Measurements from ENCODE around the gene KIF18A. TPM values are rescaled to one million over a fixed set of nuclear protein-coding genes. Genes with fewer than 3 reads are reported as not detected.
"Not testable (repeated sequence)": the region's sequence is repeated elsewhere in the genome, so short reads cannot be mapped to it uniquely, and the experiment has no call there.

The KIF18A gene
- total RNA-seq, 1 donor from 2014 or later = 21.8 TPM

DNA sequence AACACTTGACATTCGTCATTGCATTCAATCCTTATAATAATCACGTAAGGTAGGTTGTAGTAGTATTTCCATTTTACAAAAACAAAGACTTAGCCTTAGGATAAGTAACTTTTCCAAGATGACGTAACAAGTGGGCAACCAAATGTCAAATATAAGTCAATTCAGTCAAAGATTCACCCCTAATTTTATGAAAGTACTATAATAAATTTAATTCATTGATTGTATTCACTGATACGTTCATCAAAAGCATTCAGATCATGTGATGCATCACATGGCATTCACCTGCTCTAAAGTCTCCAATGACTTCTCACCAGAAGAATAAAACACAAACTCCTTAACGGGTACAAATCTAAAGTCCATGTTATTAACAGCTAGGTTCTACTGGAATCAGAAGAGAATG lies 2.1 kb downstream of the KIF18A start:
- Mint-ChIP-seq H3K27me3 (no peaks in the 10 kb centered on the region), H3K36me3 (no peaks in the 10 kb centered on the region), H3K4me1 (ENCODE audit: unreplicated experiment) (peaks cover 38% of the 10 kb centered on the region), H3K27ac (peak overlapping the region; percentile 24), H3K4me3 (peak overlapping the region; percentile 80), H3K9me3 (no peaks in the 10 kb centered on the region)
- no peak for DNase-seq (ENCODE audit: extremely low spot score, unreplicated experiment)
- TF ChIP-seq, protein P1, sequence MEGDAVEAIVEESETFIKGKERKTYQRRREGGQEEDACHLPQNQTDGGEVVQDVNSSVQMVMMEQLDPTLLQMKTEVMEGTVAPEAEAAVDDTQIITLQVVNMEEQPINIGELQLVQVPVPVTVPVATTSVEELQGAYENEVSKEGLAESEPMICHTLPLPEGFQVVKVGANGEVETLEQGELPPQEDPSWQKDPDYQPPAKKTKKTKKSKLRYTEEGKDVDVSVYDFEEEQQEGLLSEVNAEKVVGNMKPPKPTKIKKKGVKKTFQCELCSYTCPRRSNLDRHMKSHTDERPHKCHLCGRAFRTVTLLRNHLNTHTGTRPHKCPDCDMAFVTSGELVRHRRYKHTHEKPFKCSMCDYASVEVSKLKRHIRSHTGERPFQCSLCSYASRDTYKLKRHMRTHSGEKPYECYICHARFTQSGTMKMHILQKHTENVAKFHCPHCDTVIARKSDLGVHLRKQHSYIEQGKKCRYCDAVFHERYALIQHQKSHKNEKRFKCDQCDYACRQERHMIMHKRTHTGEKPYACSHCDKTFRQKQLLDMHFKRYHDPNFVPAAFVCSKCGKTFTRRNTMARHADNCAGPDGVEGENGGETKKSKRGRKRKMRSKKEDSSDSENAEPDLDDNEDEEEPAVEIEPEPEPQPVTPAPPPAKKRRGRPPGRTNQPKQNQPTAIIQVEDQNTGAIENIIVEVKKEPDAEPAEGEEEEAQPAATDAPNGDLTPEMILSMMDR (conservative IDR thresholded peaks at IDR 0.05) = no peak

DNA sequence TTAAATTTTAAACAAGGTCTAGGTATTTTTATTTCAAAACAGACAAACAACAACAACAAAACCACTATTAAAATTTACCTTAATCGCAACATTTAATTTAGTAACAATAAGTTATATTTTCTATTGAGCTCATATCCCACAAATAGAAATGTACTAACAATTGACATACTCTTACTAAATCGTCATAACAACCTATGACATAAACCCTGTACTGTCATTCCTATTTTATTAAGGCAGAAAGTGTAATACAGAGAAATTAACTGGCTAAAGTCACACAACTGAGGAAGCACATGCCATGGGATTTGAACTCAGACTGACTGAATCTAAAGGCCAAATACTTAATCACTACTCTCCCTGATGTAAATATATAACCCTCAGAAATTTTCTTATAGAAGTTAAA lies 3.0 kb downstream of the KIF18A start:
- Mint-ChIP-seq H3K4me1 (ENCODE audit: unreplicated experiment) (peaks cover 33% of the 10 kb centered on the region), H3K27me3 (no peaks in the 10 kb centered on the region), H3K9me3 (no peaks in the 10 kb centered on the region), H3K36me3 (no peaks in the 10 kb centered on the region), H3K4me3 (no peak overlapping the region), H3K27ac (no peak overlapping the region)
- TF ChIP-seq, protein P1 (conservative IDR thresholded peaks at IDR 0.05) = no peak
- DNase-seq (ENCODE audit: extremely low spot score, unreplicated experiment) = no peak

DNA sequence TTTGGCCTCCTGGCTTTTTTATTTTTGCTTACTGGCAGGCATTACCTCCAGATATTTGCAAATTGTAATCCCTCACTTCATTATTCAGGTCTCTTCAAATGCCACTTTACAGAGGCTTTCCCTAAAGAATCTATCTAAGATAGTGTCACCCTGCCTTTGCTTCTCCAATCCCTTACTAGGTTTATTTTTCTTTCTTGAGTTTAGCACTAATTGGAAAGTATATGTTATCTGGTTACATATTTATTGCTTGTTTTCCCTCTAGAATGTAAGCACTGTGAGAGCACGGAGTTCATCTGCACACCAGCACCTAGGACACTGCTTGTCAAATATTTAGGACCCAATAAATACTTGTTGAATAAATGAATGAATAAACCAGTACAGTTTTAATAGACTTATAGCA lies 3.5 kb downstream of the KIF18A start:
- Mint-ChIP-seq H3K9me3 (no peaks in the 10 kb centered on the region), H3K4me1 (ENCODE audit: unreplicated experiment) (peaks cover 32% of the 10 kb centered on the region), H3K27me3 (no peaks in the 10 kb centered on the region), H3K36me3 (no peaks in the 10 kb centered on the region), H3K4me3 (no peak overlapping the region), H3K27ac (no peak overlapping the region)
- no peak for DNase-seq (ENCODE audit: extremely low spot score, unreplicated experiment)
- TF ChIP-seq, protein P1 (conservative IDR thresholded peaks at IDR 0.05) = no peak

DNA sequence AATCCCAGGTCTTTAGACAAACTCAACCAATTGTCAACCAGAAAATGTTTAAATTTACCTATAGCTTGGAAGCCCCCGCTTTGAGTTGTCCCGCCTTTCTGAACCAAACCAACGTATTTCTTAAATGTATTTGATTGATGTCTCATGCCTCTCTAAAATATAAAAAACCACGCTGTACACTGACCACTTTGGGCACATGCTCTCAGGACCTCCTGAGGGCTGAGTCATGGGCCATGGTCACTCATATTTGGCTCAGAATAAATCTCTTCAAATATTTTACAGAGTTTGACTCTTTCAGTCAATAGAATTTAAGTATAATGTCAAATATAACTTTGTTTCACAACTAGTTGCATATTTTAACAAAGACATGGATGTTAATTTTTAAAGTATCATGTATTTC lies 5.7 kb downstream of the KIF18A start:
- not testable (repeated sequence) for H3K27me3 Mint-ChIP-seq; H3K36me3 Mint-ChIP-seq; H3K4me3 Mint-ChIP-seq; H3K27ac Mint-ChIP-seq; H3K9me3 Mint-ChIP-seq; DNase-seq (ENCODE audit: extremely low spot score, unreplicated experiment)
- H3K4me1 Mint-ChIP-seq (ENCODE audit: unreplicated experiment) = peaks cover 27% of the 10 kb centered on the region

DNA sequence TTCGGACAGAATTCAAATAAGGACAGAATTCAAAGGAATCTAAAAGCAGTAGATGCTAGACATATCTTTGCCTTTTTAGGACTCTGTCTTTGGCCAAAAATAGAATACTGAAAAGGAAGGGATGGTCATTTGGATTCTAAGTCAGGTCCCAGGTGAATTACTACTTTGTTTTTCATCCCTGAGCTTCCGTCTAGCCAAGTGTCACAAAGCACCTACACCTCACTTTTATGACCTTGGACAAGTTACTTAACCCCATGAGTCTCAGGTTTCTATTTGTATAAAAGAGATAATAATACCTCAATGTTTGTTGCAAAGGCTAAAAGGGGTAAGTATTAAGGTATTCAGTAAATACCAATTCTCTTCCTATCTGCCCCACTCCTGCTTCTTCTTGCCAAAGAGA lies 7.3 kb downstream of the KIF18A start:
- Mint-ChIP-seq H3K27ac (no peak overlapping the region), H3K9me3 (no peaks in the 10 kb centered on the region), H3K4me3 (no peak overlapping the region), H3K4me1 (ENCODE audit: unreplicated experiment) (peaks cover 19% of the 10 kb centered on the region), H3K36me3 (peaks cover 11% of the 10 kb centered on the region), H3K27me3 (no peaks in the 10 kb centered on the region)
- TF ChIP-seq, protein P1 (conservative IDR thresholded peaks at IDR 0.05) = no peak
- no peak for DNase-seq (ENCODE audit: extremely low spot score, unreplicated experiment)

DNA sequence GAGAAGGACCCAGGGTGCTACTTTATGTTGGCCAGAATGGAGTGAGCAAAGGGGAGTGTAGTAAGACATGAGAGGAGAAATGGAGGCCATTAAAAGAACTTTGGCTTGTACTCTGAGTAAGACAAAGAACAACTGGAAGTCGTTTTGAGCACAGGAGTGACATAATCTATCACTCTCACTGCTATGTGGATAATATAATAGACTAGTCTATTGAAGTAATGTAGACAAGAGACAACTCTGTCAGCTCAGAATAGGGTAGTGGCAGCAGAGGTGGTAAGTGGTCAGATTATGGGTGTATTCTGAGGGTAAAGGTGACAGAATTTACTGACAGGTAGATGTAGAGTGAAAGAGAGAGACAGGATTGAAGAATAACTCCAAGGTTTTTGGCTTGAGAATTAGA lies 8.2 kb downstream of the KIF18A start:
- TF ChIP-seq, protein P1 (conservative IDR thresholded peaks at IDR 0.05) = no peak
- H3K27me3 Mint-ChIP-seq = no peaks in the 10 kb centered on the region
- no peaks in the 10 kb centered on the region for H3K9me3 Mint-ChIP-seq
- peaks cover 17% of the 10 kb centered on the region for H3K36me3 Mint-ChIP-seq
- DNase-seq (ENCODE audit: extremely low spot score, unreplicated experiment) = no peak
- H3K4me1 Mint-ChIP-seq (ENCODE audit: unreplicated experiment) = peaks cover 16% of the 10 kb centered on the region
- H3K4me3 Mint-ChIP-seq = no peak overlapping the region
- no peak overlapping the region for H3K27ac Mint-ChIP-seq
